B cell (primary cell): ENCODE measurements around the gene PGF. TPM values are rescaled to one million over a fixed set of nuclear protein-coding genes. Genes with fewer than 3 reads are reported as not detected.

Source experiments
- ATAC-seq: fragments of 200-7000 bp; cut with Tn5 transposase; one replicate; pipeline ENCODE4 v1.10.0; 2021; ENCODE audit warnings: low read depth, mild to moderate bottlenecking, moderate number of reproducible peaks, moderate library complexity
- CTCF ChIA-PET: fragments of 350-600 bp; sonication (Branson Sonifier 250); formaldehyde crosslinking; loops from one replicate; lab custom pipeline; 2021; ENCODE audit warnings: antibody characterized with exemption, inconsistent platforms; lab: Charles Lee
- POLR2A ChIA-PET: fragments of 350-600 bp; sonication (Branson Sonifier 250); formaldehyde crosslinking; loops from one replicate; lab custom pipeline; 2021; ENCODE audit warnings: antibody characterized with exemption; lab: Charles Lee
- DNase-seq: peaks from one replicate; pipeline ENCODE4 v3.0.0; 2013
- H2AFZ ChIP-seq: 2 replicates; pipeline ENCODE4 v1.6.1; 2012; ENCODE audit warnings: mild to moderate bottlenecking, low read depth, low read length; ENCODE audit not compliant: insufficient read depth, poor library complexity, severe bottlenecking
- H3K27ac ChIP-seq, 2 donors: 1 replicate in 1 of 2; 2 replicates in 1 of 2; pipeline ENCODE4 v1.5.1; 2012 to 2013; ENCODE audit warnings: low read length in 2 of 2, mild to moderate bottlenecking in 2 of 2, moderate library complexity in 1 of 2
- H3K27me3 ChIP-seq, 4 experiments: fragments of 200-600 bp in 1 of 4; sonication (generic) in 1 of 4; replicated peaks in 1 of 4; 1 replicate in 2 of 4; 2 replicates in 2 of 4; pipeline versions ENCODE4 v1.6.1 to v1.7.0; 2013 to 2016; ENCODE audit warnings: low read length in 3 of 4, mild to moderate bottlenecking in 2 of 4, mixed read lengths in 1 of 4, moderate library complexity in 1 of 4; ENCODE audit not compliant: insufficient read depth in 4 of 4, control insufficient read depth in 3 of 4; ENCODE audit errors: control extremely low read depth in 1 of 4
- H3K36me3 ChIP-seq, 2 experiments: replicated peaks in 1 of 2; 1 replicate in 1 of 2; 2 replicates in 1 of 2; pipeline versions ENCODE4 v1.6.1 to v1.7.1; 2013; ENCODE audit warnings: low read length in 1 of 2; ENCODE audit not compliant: insufficient read depth in 2 of 2, control insufficient read depth in 1 of 2; ENCODE audit errors: control extremely low read depth in 1 of 2, extremely low read depth in 1 of 2
- H3K4me1 ChIP-seq, 2 donors: fragments of 200-600 bp in 1 of 2; sonication (generic) in 1 of 2; 1 replicate in 1 of 2; 2 replicates in 1 of 2; pipeline versions ENCODE4 v1.5.1 to v1.6.1; 2013 to 2017; ENCODE audit warnings: low read length in 2 of 2; ENCODE audit not compliant: control insufficient read depth in 2 of 2, insufficient read depth in 2 of 2
- H3K4me2 ChIP-seq: replicated peaks from 2 replicates; pipeline ENCODE3; 2012; ENCODE audit warnings: mild to moderate bottlenecking, low read depth, low read length; ENCODE audit not compliant: poor library complexity, severe bottlenecking
- H3K4me3 ChIP-seq, 5 experiments: fragments of 200-600 bp in 1 of 5; sonication (generic) in 1 of 5; 1 replicate in 3 of 5; 2 replicates in 2 of 5; pipeline versions ENCODE4 v1.5.1 to v1.7.0; 2011 to 2016; ENCODE audit warnings: low read length in 4 of 5, mild to moderate bottlenecking in 4 of 5, low read depth in 2 of 5, control low read depth in 1 of 5, moderate library complexity in 1 of 5; ENCODE audit not compliant: insufficient read depth in 1 of 5; ENCODE audit errors: control extremely low read depth in 1 of 5, extremely low read depth in 1 of 5
- H3K79me2 ChIP-seq: fragments of 200-600 bp; sonication (generic); one replicate; pipeline ENCODE4 v1.6.0; 2016; ENCODE audit warnings: low read length; ENCODE audit not compliant: control insufficient read depth, insufficient read depth
- H3K9ac ChIP-seq: fragments of 200-600 bp; sonication (generic); 2 replicates; pipeline ENCODE4 v1.6.1; 2017; ENCODE audit warnings: mild to moderate bottlenecking, low read length, moderate library complexity
- H3K9me3 ChIP-seq, 3 donors: one replicate each; pipeline versions ENCODE4 v1.6.1 to v1.7.1; 2013; ENCODE audit warnings: low read length in 2 of 3; ENCODE audit not compliant: control insufficient read depth in 2 of 3, insufficient read depth in 1 of 3; ENCODE audit errors: control extremely low read depth in 1 of 3
- H4K20me1 ChIP-seq: 2 replicates; pipeline ENCODE4 v1.6.0; 2012; ENCODE audit warnings: mild to moderate bottlenecking, low read length; ENCODE audit not compliant: insufficient read depth, control insufficient read depth, poor library complexity, severe bottlenecking
- H3K27ac Mint-ChIP-seq: one replicate; pipeline ENCODE4 v1.8.0; 2021; ENCODE audit warnings: mixed read lengths
- H3K27me3 Mint-ChIP-seq: one replicate; pipeline ENCODE4 v1.8.0; 2021; ENCODE audit warnings: mixed read lengths
- H3K4me1 Mint-ChIP-seq: one replicate; pipeline ENCODE4 v1.8.0; 2021; ENCODE audit warnings: mixed read lengths
- H3K4me3 Mint-ChIP-seq: one replicate; pipeline ENCODE4 v1.8.0; 2021; ENCODE audit warnings: mixed read lengths
- H3K9me3 Mint-ChIP-seq: one replicate; pipeline ENCODE4 v1.8.0; 2022; ENCODE audit warnings: mixed read lengths; ENCODE audit not compliant: insufficient read depth
- EZH2 ChIP-seq: IDR thresholded peaks from 2 replicates; pipeline ENCODE4 v1.6.1; 2012; ENCODE audit warnings: borderline replicate concordance, low read depth, mild to moderate bottlenecking, moderate library complexity, low read length; ENCODE audit not compliant: insufficient read depth, poor library complexity, severe bottlenecking
- WGBS: methylation state at CpG from one replicate; pipeline ENCODE4 v1.1.5; 2013; ENCODE audit warnings: missing lambda C conversion rate; ENCODE audit not compliant: insufficient coverage; 5-methylcytosine and 5-hydroxymethylcytosine counted together
- intact Hi-C: fragments of 100-400 bp; cut with micrococcal nuclease; formaldehyde crosslinking; loops from one replicate; pipeline ENCODE4 v1.10.0; 2022
- polyA plus RNA-seq: library from polyadenylated mRNA; depleted of rRNA; stranded (reverse); fragments of >200 nt; gene quantifications from 2 replicates; pipeline ENCODE4 v1.2.3, GENCODE V29; 2012
- total RNA-seq, 2 donors: library from RNA; stranded (reverse); fragments of 120-200 nt in 1 of 2; gene quantifications; 1 replicate in 1 of 2; 2 replicates in 1 of 2; pipeline versions ENCODE4 v1.2.3 to v1.2.4, GENCODE V29; 2013 to 2022
- TF ChIP-seq, protein P1 (sequence below): fragments of 200-600 bp; IDR thresholded peaks from one replicate; pipeline ENCODE4 v1.8.0; 2022; ENCODE audit warnings: antibody characterized with exemption, mild to moderate bottlenecking

The PGF gene
- total and polyA plus RNA-seq, 2 donors (not counting 1 experiment from before 2014, with no cell fraction given), result 0.07 to 0.47 TPM

DNA sequence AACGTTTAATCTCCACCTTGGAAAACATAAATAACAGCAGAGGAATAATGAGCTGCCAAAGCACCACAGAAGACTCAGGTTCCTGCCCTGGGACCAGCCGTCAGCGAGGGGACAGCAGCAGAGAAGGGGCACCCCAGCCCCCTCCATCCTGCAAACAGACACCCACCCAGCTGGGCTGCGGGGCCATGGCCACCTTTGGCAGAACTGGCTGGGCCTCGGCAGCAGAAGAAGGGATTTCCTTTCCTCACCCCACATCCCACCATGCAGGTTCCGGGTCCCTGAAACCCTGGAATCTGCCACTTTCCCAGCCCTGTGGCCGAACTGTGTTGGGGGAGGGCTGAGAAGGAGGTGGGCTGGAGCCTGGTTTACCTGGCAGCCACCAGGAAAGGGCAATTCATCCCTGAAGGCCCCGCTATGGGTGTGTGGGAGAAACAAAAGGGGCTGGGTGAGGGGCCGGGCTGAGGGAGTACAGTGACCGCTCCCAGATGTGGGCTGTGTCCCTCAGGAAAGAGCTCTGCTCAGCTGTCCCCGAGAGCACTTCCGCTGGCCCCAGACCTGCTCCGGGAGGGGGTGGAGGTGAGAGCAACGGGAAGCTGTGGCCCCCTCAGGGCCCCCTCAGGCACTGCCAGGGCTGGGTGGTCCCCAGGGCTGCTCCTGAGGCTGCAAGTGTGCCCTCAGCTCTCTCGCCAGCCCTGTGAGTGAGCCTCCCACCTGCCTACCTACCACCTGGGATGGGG, 3.8 kb downstream of the PGF start:
- no peaks in the 10 kb centered on the region for H3K79me2 ChIP-seq
- ChIA-PET CTCF (interaction anchor here (0.6 to 1.8 kb wide), 4 partner anchors 10 to 1801 kb away, joined by 3 to 6 read pairs (median 4); no protein-coding TSS in a partner anchor), POLR2A (no interaction called here)
- H2AFZ ChIP-seq, result no peak overlapping the region
- H3K4me1 ChIP-seq, result peaks cover 10 to 18% of the 10 kb centered on the region in 2 donors
- Mint-ChIP-seq H3K4me1 (peaks cover 9% of the 10 kb centered on the region), H3K9me3 (no peaks in the 10 kb centered on the region), H3K27ac (no peak overlapping the region), H3K27me3 (peaks cover 8% of the 10 kb centered on the region), H3K4me3 (no peak overlapping the region)
- intact Hi-C loops, result no loop called here
- no peak overlapping the region for H3K4me2 ChIP-seq
- no peak overlapping the region for H3K27ac ChIP-seq
- DNase-seq (no peak), ATAC-seq (no peak)
- H3K4me3 ChIP-seq, result no peak overlapping the region
- 65% methylated on average over 14 of the region's 15 CpGs for WGBS
- H3K27me3 ChIP-seq, result peaks cover 0 to 38% (median 8%) of the 10 kb centered on the region in 4 experiments
- H3K9ac ChIP-seq, result no peak overlapping the region
- no peaks in the 10 kb centered on the region for H4K20me1 ChIP-seq
- H3K9me3 ChIP-seq, result peaks cover 0 to 4% (median 0%) of the 10 kb centered on the region in 3 donors
- H3K36me3 ChIP-seq, result no peaks in the 10 kb centered on the region
- TF ChIP-seq, protein P1, sequence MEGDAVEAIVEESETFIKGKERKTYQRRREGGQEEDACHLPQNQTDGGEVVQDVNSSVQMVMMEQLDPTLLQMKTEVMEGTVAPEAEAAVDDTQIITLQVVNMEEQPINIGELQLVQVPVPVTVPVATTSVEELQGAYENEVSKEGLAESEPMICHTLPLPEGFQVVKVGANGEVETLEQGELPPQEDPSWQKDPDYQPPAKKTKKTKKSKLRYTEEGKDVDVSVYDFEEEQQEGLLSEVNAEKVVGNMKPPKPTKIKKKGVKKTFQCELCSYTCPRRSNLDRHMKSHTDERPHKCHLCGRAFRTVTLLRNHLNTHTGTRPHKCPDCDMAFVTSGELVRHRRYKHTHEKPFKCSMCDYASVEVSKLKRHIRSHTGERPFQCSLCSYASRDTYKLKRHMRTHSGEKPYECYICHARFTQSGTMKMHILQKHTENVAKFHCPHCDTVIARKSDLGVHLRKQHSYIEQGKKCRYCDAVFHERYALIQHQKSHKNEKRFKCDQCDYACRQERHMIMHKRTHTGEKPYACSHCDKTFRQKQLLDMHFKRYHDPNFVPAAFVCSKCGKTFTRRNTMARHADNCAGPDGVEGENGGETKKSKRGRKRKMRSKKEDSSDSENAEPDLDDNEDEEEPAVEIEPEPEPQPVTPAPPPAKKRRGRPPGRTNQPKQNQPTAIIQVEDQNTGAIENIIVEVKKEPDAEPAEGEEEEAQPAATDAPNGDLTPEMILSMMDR, result no peak
- TF ChIP-seq EZH2, result no peak

DNA sequence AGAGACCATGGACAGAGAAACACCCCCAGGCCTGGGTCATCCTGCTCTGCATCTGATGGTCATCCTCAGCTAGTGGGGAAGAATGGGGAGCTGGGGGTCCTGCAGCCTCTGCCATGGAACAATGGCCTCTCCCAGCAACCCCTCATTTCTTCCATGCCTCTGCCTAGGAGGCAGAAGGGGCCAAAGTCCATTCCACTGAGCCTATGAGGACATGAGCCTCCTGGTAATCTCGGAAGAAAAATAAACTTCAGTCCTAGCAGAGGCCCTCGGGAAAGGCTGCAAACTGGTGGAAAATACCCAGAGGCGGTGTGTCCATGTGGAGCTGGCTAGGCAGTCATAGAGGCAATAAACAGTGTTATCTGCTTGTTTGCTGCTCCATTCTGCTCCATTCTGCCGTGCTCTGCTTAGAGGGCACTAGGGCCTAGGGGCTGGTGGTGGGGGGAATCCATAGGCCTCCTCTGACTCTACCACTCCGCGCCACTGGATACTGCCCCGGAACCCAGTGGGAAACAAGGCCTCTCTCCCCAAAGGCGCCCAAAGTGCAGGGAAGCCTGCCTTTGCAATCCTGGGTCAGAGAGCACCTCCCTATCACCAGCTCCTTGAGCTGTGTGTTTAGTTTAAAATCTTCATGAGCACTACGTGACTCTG, 4.5 kb downstream of the PGF start:
- Histone ChIP-seq H3K4me2 (no peak overlapping the region), H3K4me3 (no peak overlapping the region), H3K4me1 (peaks cover 16 to 25% of the 10 kb centered on the region in 2 donors), H3K9me3 (peaks cover 0 to 4% (median 0%) of the 10 kb centered on the region in 3 donors), H3K79me2 (no peaks in the 10 kb centered on the region), H2AFZ (no peak overlapping the region), H3K36me3 (no peaks in the 10 kb centered on the region), H4K20me1 (no peaks in the 10 kb centered on the region), H3K27me3 (peaks cover 0 to 31% (median 6%) of the 10 kb centered on the region in 4 experiments), H3K27ac (no peak overlapping the region), H3K9ac (no peak overlapping the region)
- DNase-seq (no peak), ATAC-seq (no peak)
- ChIA-PET CTCF (interaction anchor here (1.6 kb wide), 1 partner anchor 9 kb away, joined by 6 read pairs; no protein-coding TSS in a partner anchor), POLR2A (no interaction called here)
- Mint-ChIP-seq H3K27me3 (peaks cover 8% of the 10 kb centered on the region), H3K4me3 (no peak overlapping the region), H3K27ac (no peak overlapping the region), H3K9me3 (no peaks in the 10 kb centered on the region), H3K4me1 (peaks cover 13% of the 10 kb centered on the region)
- WGBS, result 95% methylated on average over 6 of the region's 9 CpGs
- TF ChIP-seq EZH2, result no peak
- TF ChIP-seq, protein P1, result no peak
- intact Hi-C loops, result no loop called here
